ENCODE measurements around the gene KCNJ15.

- no peak for TF ChIP-seq POLR2AphosphoS5 (IDR thresholded peaks at IDR 0.05; ENCODE audit: low read depth, low read length)
- TF ChIP-seq POLR2A (IDR thresholded peaks at IDR 0.05; ENCODE audit: low read depth, low read length), result no peak
Observed at GRCh38 chr21:38241029-38241740, 15.6 kb upstream of the KCNJ15 start.
